K562 (cell line): ENCODE data around the gene ALG1L2.

Experiments
- ILK ChIP-seq: fragments of 450-650 bp; IDR thresholded peaks from 2 replicates; pipeline ENCODE4 v1.6.1; 2016; ENCODE audit warnings: missing genetic modification characterization, low read depth, mild to moderate bottlenecking, missing compliant biosample characterization, moderate library complexity, borderline replicate concordance
- MAFF ChIP-seq: IDR thresholded peaks from 2 replicates; pipeline ENCODE4 v1.6.1; 2012; ENCODE audit warnings: low read length, improper control_type of control experiment
- NELFE ChIP-seq: IDR thresholded peaks from 2 replicates; pipeline ENCODE4 v1.6.1; 2011; ENCODE audit warnings: mild to moderate bottlenecking; ENCODE audit not compliant: insufficient read depth, insufficient read length
- ZNF239 ChIP-seq: fragments of 250-450 bp; sonication (Bioruptor Pico); IDR thresholded peaks from 2 replicates; pipeline ENCODE4 v1.4.0; 2020; ENCODE audit warnings: mild to moderate bottlenecking
- ZZZ3 ChIP-seq: fragments of 450-650 bp; IDR thresholded peaks from 2 replicates; pipeline ENCODE4 v1.6.1; 2016; ENCODE audit warnings: antibody characterized with exemption, mild to moderate bottlenecking, moderate library complexity

DNA sequence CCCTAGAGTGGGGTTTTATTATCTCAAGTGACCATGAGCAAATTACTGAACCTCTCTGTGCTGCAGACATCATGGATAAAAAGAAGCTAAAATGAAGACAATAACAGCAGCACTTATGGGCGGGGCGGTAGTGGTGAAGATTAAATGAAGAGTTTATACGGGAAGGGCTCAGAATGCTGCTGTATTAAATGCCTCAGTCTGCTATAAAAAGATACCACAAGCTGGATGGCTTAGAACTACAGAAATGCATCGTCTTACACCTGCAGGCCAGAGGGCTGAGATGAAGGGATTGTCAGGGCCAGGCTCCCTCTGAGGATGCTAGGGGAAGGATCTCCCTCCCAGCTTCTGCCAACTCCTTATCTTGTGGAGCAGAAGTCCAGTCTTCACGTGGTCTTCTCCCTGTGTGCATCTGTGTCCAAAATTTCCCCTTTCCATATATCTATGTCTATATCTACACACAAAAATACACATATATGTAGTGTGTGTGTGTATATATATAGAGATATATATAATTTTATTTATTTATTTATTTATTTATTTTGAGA lies 2.9 kb downstream of the ALG1L2 start:
- TF ChIP-seq NELFE (no peak), ILK (tag) (no peak), MAFF (no peak), ZNF239 (no peak), ZZZ3 (no peak)
